HG03457 (cell line): ENCODE data around the gene ANO6.
"Not testable (repeated sequence)": the region's sequence is repeated elsewhere in the genome, so short reads cannot be mapped to it uniquely, and the experiment has no call there.

Experiments
- ATAC-seq: cut with Tn5 transposase; IDR thresholded peaks from one replicate; pipeline ENCODE4 v1.9.1; 2021; ENCODE audit warnings: moderate number of reproducible peaks; ENCODE audit not compliant: unreplicated experiment

The ANO6 gene

GRCh38 chr12:45235087-45236025 is 19.5 kb downstream of the ANO6 start:
- no peak for ATAC-seq

- not testable (repeated sequence) for ATAC-seq
These were observed 20.5 kb downstream of the ANO6 start for GRCh38 chr12:45236383-45236782.

DNA sequence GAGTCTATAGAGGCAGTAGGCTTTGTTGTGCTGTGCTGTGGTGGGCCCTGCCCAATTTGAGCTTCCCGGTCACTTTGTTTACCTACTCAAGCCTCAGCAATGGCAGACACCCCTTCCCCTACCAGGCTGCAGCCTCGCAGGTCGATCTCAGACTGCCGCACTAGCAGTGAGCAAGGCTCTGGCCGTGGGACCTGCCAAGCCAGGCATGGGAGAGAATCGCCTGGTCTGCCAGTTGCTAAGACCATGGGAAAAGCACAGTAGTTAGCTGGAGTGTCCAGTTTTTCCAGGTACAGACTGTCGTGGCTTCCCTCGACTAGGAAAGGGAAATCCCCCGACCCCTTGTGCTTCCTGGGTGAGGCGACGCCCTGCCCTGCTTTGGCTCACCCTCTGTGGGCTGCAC is 26.3 kb downstream of the ANO6 start:
- no peak for ATAC-seq

DNA sequence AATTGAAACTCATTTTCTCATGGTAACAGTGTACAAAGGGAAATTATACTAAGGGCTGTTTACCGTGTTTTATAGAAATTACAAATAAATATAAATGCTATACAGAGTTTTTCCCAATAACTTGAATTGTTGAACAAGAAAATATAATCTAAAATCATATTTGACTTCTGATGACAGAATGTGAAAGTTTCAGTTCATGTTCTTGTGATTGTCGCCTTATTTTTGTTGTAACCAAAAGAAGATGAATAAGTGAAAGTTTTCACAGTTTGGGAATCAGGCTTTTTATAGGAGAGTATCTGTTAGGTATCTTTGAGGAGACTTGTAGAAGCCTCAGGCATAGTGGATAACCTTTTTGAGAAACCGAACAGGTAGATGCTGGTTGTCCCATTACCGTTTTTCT is 28.1 kb downstream of the ANO6 start:
- peak; percentile 19 for ATAC-seq

GRCh38 chr12:45244561-45245343 is 28.9 kb downstream of the ANO6 start:
- peak; percentile 77 for ATAC-seq

- ATAC-seq, result no peak
These were observed 30.3 kb downstream of the ANO6 start for GRCh38 chr12:45246236-45246635.

- no peak for ATAC-seq
These were observed 31.7 kb downstream of the ANO6 start for GRCh38 chr12:45247589-45247988.

DNA sequence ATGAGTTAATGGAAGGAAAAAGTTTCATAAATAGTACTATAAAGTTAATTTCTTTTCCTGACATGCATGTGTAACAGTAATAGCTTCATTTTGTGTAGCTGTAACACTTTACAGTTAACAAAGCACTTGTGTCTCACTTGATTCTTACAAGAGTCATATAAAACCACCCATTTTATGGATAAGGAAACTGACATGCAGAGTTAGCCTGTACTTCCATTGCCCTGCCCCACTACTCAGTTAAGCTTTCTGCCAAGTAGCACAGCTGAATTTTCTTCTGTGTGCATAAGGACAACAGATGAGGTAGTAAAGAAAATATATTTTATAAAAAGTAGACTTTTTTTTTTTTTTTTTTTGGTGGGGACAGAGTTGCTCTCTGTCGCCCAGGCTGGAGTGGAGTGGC is 32.2 kb downstream of the ANO6 start:
- ATAC-seq, result no peak

DNA sequence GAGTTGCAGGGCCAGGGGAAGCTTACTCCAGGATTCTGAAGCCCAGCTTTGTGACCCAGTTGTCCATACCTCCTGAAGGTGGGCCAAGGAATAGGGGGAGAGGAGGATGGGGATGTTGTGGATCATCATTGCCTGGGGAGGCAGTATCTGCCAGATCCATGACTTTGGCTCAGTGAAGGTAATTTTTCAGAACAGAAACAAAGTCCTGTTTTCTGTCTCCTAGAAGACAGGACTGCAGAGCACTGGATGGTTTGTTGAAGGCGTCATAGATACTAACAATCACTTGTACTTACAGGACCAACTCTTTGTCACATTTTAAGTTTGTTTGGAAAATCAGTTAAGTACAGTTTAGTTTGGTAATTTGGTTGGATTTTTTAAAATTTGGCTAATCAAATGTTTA is 38.4 kb downstream of the ANO6 start:
- ATAC-seq, result no peak

DNA sequence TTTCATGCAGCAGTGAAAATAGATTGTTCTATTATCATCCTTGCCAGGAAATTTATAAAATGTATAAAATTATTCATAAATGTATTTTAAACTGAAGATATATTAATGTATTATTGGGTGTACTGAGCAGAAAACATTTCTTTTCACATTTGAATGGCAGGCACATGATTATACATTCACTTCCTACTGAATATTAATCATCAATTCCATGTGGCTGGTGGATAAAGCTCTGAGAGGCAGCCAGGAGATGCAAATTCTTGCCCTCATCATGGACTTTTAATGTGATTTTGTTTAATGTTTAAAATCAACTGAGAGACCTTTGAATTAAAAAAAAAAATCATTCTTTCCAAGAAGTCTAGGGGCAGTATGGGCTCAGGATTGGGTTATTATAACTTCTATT is 40.8 kb downstream of the ANO6 start:
- peak; percentile 40 for ATAC-seq

DNA sequence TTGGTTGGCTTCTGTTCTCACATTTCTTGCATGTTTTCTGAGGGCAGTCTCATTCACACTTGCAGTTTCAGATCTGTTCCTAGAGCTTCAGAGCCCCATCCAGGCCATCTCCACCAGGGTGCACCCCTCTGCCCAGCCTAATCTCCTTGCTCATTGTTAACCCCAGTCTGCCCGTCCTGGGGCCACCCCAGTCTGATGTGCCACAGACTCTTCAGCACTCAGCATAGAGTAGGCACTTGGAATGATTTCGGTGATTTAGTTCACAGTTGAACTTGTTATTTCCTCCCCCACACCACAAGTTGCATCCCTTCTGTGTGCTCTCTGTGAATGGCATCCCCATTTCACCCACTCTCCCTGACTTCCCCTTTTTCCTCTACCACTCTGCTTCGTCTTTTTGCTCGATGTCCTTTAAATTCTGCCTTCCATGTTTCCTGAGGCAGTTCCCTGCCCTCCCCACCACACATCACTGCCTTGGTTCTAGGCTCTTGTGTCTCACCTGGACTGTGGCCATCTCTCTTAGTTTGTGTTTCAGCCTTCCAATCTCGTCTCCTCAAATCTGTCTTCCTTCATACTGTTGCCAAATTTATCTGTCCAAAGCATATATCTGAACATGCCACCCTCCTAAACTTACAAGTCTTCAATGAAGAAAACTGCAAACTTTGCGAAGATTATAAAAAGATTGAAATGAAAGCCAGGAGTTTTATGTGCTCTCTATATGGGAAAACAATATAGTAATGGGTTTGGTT is 41.5 kb downstream of the ANO6 start:
- ATAC-seq, result peak; percentile 72

DNA sequence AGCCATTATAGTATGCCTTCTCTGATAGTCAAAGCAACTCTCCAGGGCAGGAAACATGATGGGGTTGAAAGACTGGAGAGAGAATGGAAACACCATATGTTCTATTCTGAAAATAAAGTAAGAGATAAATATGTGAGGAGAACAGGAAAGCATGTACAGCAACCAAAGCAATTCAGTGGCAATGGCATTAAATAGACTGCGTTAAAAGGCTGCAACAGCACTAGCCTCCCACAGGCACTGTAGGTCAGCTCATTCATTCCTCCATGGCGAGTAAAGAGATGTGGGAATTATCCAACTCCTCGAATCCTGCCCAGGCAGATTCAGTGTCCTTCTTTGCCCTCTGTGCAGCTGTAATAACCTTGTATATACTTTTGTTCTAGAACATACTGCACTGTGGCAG is 43.8 kb downstream of the ANO6 start:
- no peak for ATAC-seq

GRCh38 chr12:45260104-45260815 is 44.4 kb downstream of the ANO6 start:
- ATAC-seq, result no peak

DNA sequence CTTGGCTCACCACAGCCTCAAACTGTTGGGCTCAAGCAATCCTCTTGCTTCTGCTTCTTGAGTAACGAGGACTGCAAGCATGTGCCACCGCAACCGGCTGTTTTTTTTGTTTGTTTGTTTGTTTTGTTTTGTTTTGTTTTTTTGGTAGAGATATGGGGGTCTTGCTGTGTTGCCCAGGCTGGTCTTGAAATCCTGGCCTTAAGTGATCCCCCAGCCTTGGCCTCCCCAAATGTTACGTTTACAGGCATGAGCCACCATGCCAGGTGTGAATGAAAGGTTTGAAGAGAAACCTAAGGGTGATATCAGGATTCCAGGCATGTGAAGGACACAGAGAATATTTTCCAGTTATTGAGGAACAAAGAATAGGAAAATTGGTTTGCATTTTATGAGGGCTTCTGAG is 45.0 kb downstream of the ANO6 start:
- ATAC-seq, result no peak

DNA sequence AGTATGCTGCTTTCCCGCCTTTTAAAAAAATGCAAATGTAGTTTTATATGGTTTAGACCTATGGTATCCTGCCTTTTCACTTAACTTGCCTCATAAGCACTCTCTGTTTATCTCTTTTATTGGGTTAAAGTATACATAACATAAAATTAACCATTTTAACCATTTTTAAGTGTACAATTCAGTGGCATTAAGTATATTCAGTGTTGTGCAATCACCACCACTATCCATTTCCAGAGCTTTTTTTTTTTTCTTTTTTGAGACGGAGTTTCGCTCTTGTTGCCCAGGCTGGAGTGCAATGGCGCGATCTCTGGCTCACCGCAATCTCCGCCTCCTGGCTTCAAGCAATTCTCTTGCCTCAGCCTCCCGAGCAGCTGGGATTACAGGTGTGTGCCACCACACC is 46.3 kb downstream of the ANO6 start:
- ATAC-seq, result not testable (repeated sequence)

GRCh38 chr12:45263587-45263986 is 47.7 kb downstream of the ANO6 start:
- no peak for ATAC-seq

DNA sequence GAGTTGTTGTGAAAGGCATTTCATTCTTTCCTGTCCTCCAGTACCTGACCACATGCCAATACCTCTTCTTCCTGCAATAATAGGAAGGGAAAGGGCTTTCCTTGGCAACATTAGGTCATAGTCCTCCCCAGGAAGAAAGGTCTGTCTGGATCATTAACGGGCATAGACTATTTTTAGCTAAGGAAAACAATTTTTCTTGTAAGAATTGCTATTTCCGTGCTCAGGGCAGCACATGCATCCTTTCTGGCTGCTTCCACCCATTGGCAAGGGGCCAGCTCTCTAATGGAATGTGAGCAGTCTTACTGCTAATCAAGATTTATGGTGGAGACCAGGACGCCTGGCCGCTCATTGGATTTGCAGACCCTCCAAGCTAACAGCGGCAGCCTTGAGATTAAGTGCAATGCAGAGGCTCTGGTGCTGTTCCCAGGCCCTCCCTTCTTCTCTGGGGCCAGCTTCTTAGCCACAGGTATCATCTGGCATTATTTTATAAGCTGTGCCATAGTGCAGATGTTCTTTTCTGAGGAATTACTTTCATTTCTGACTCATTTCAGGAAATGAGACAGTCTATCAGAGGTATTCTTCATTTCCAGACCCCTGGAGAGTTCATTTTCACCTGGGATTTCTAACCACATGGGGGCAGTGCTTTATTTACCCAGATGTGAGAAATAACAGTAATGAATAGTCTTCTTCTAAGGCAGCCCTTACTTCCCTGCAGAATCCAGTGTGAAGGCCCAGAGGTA is 52.9 kb downstream of the ANO6 start:
- ATAC-seq, result peak; percentile 60

DNA sequence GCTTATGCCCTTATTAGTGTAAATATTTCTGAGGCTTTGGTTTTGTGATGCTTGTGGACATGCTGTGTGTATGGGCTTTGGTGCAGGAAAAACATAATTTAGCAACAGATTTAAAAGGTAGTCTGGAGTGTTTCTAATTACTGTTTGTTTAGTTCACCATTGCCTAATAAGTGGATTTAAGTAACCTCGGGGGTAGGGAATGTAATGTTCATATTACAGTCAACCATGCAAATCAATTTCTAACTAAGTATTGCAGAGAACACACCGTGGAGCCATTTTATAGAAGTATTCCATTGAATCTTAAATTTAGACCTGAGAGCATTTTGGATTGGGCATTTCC is 53.5 kb downstream of the ANO6 start:
- ATAC-seq, result no peak

GRCh38 chr12:45270951-45271350 is 55.1 kb downstream of the ANO6 start:
- ATAC-seq, result no peak

DNA sequence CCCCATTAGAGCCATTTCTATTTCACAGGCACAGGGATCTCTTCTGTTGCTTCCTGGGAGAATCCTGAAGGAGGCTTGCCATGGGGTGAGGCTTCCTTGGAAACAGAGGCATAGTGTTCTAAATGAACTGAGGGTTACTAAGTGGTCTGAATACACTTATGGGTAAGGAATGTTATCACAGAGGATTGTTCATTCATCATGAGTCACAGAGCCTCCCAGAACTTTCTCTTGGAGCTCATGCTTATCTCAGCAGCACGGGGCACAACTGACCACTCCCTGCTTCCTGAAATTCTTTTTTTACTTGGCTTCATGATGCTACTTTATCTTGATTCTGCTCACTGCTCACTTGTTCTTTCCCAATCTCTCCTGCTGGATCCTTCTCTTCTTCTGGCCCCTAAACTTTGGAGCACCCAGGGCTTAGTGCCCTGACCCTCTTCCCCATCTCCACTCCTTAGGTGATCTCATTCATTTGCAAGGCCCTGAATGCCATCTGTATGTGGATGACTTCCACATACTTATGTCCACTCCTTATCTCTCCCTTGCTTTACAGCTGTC is 57.9 kb downstream of the ANO6 start:
- ATAC-seq, result no peak
